Measurements from ENCODE around the gene RAI1.

The RAI1 gene

DNA sequence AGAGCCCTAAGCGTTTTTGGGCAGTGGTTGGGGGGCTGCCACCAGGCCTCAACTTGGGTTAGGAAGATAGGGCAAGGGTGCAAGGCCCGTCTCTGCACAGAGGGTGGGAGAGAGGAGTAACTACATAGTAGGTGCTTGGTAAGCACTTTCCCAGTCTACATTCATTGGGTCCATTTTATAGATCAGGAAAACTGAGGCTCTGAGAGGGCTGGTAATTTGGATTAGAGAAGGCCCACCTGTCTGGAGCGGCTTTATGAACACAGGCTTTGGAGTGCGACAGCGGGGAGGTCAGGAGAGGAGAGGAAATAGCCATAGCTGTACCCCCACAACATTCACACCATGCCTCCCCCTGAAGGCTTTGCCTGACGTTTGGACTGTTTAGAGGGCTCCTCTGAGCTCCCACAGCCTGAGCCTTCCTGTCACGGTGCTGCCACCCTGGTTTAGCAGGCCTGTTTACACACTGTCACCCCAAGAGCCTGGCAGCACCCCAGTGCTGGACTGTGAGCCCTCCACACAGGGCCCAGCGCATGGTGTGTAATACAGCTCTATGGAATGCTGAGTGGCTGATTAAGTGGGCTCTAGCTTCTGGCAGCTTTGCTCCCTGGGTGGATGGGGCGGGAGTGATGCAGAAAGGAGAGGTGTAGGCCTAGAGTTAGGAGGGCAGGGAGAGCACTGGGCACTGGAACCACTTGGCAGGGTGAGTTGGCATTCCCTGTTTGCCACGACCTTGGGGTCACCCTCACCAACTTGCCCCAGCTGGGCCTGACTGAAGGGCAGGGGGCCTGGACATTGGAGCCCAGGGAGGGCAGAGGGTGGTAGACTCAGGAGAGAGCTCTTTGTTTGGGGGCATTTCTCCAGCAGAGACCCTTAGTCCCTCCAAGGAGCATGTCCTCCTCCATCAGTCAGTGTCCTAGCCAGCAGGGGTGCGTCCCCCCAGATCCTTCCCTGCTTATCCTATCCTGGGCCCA, 73.7 kb downstream of the RAI1 start:
- Histone ChIP-seq H3K27me3 (replicated peaks; ENCODE audit: control insufficient read depth, insufficient read depth, low read length) (no peaks in the 10 kb centered on the region), H3K4me1 (ENCODE audit: control insufficient read depth, insufficient read depth, low read length) (peaks cover 15% of the 10 kb centered on the region), H3K9me3 (ENCODE audit: control insufficient read depth, low read length) (no peaks in the 10 kb centered on the region), H3K4me3 (ENCODE audit: low read length) (no peak overlapping the region), H3K36me3 (ENCODE audit: control insufficient read depth, insufficient read depth, low read length, severe bottlenecking) (no peaks in the 10 kb centered on the region), H3K9ac (ENCODE audit: low read length) (no peak overlapping the region)
- no peak for DNase-seq (ENCODE audit: low read depth)

DNA sequence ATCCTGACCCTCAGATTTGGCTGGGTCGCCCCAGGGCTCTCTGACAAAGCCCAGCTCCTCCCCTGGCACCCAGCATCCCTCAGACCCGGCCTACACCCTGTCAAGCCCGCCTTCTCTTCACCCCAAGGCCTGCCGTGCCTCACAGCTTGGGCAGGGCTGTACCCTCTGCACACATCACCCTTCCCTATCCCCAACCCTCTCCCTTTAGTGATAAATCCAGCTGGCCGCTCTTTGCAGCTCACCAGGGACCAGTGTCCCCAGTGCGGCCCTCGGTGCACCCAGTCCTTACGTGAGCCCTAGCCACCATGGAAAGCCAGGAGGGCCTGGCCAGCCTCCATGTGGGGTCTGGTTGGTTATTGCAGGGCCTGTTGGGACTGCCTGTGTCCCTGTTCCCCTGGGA, 74.5 kb downstream of the RAI1 start:
- no peaks in the 10 kb centered on the region for H3K36me3 ChIP-seq (ENCODE audit: control insufficient read depth, insufficient read depth, low read length, severe bottlenecking)
- DNase-seq (ENCODE audit: low read depth) = no peak
- peaks cover 15% of the 10 kb centered on the region for H3K4me1 ChIP-seq (ENCODE audit: control insufficient read depth, insufficient read depth, low read length)
- H3K9ac ChIP-seq (ENCODE audit: low read length) = no peak overlapping the region
- no peaks in the 10 kb centered on the region for H3K27me3 ChIP-seq (replicated peaks; ENCODE audit: control insufficient read depth, insufficient read depth, low read length)
- H3K4me3 ChIP-seq (ENCODE audit: low read length) = no peak overlapping the region
- H3K9me3 ChIP-seq (ENCODE audit: control insufficient read depth, low read length) = no peaks in the 10 kb centered on the region

DNA sequence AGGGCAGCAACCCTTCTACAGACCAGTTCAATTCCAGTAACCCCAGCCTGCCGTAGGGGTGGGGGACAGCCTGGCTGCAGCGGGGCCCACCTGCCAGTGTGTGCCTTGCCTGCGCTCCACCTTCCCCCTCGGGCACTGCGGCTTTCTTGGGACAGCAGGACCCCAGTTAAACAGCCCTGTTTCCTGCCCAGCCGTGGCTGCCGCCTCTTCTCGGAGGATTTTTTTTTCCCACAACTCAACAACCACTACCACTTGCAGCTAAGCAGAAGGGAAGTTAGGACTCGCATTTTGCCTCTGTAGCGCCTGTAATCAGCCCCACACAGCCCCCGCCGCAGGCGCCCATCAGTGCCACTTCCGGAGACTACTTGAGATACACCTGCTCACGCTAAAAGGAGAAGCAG, 76.1 kb downstream of the RAI1 start:
- no peak for DNase-seq (ENCODE audit: low read depth)
- H3K27me3 ChIP-seq (replicated peaks; ENCODE audit: control insufficient read depth, insufficient read depth, low read length) = no peaks in the 10 kb centered on the region

DNA sequence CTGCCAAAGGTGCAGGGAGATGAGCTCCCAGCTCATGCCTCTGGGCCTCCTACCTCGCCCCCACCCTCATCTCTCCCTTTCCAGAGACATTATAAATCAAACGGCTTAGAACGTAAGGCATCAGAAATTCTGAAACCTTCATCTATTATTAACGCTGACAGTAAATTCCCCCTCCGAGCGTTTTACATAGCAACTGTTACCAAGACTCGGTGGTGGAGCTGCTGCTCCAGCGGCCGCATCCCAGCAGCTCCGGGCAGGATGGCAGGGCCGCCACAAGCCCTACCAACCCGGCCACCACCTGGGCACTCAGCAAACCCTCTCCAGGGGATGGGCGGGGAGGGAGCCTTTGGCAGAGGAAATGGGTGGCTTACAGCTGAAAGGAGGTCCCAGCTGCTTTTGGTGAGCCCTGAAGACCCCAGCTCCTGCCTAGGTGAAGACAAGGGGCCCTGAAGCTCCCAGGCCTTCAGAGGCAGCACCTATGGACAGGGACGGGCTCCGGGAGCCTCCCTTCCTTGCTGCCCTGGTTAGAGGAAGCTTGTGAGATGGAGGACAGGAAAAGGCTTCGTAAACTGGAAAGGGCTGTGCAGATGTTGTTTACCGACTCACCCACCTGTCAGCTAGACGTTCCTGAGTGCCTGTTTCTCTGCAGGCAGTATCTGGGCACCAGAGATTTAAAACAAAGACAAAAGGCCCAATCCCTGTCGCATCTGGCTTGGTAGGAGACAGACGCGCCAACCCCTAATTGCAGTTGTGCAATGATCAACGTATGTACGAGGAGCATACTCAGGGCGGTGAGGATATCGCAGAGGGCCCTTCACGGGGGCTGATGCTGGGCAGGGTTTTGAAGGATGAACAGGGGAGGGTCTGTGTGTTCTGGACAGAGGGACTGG, 76.9 kb downstream of the RAI1 start:
- Histone ChIP-seq H3K4me3 (ENCODE audit: low read length) (no peak overlapping the region), H3K9ac (ENCODE audit: low read length) (no peak overlapping the region), H3K9me3 (ENCODE audit: control insufficient read depth, low read length) (no peaks in the 10 kb centered on the region), H3K4me1 (ENCODE audit: control insufficient read depth, insufficient read depth, low read length) (peaks cover under 1% of the 10 kb centered on the region), H3K36me3 (ENCODE audit: control insufficient read depth, insufficient read depth, low read length, severe bottlenecking) (no peaks in the 10 kb centered on the region), H3K27me3 (replicated peaks; ENCODE audit: control insufficient read depth, insufficient read depth, low read length) (no peaks in the 10 kb centered on the region)
- no peak for DNase-seq (ENCODE audit: low read depth)

More for the DNA sequence above, 76.1 kb downstream of the RAI1 start:
- Histone ChIP-seq H3K36me3 (ENCODE audit: control insufficient read depth, insufficient read depth, low read length, severe bottlenecking) (no peaks in the 10 kb centered on the region), H3K4me1 (ENCODE audit: control insufficient read depth, insufficient read depth, low read length) (peaks cover 9% of the 10 kb centered on the region), H3K4me3 (ENCODE audit: low read length) (no peak overlapping the region), H3K9me3 (ENCODE audit: control insufficient read depth, low read length) (no peaks in the 10 kb centered on the region), H3K9ac (ENCODE audit: low read length) (no peak overlapping the region)

DNA sequence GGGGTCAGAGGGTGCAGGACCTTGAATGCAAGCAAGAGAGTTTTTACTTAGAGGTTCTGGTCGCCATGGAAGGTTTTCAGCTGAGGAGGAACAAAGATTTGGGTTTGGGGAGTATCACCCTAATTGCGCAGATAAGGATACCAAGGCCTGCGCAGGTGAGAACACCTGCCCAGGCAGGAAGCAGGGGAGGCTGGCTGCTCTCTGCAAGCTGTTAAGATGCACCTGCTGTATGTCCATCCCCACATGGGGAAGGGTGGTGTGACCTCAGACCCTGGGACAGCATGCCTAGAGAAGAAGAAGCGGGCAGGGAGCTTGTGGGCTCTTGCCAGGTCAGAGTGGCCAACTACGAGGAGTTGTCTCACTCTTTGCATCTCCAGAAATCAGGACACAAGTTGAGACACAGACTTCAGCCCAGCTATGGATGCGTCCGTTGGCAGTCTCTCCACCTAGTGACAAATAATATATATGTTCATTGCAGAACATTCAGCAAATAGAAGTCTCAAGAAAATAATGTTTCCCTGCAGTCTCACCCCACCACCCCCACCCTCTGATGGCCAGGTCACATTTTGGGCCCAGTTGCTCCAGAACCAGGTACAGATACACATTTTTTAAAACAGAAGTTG, 77.8 kb downstream of the RAI1 start:
- Histone ChIP-seq H3K9me3 (ENCODE audit: control insufficient read depth, low read length) (no peaks in the 10 kb centered on the region), H3K36me3 (ENCODE audit: control insufficient read depth, insufficient read depth, low read length, severe bottlenecking) (no peaks in the 10 kb centered on the region), H3K4me1 (ENCODE audit: control insufficient read depth, insufficient read depth, low read length) (no peaks in the 10 kb centered on the region), H3K9ac (ENCODE audit: low read length) (no peak overlapping the region), H3K27me3 (replicated peaks; ENCODE audit: control insufficient read depth, insufficient read depth, low read length) (no peaks in the 10 kb centered on the region), H3K4me3 (ENCODE audit: low read length) (no peak overlapping the region)
- no peak for DNase-seq (ENCODE audit: low read depth)

DNA sequence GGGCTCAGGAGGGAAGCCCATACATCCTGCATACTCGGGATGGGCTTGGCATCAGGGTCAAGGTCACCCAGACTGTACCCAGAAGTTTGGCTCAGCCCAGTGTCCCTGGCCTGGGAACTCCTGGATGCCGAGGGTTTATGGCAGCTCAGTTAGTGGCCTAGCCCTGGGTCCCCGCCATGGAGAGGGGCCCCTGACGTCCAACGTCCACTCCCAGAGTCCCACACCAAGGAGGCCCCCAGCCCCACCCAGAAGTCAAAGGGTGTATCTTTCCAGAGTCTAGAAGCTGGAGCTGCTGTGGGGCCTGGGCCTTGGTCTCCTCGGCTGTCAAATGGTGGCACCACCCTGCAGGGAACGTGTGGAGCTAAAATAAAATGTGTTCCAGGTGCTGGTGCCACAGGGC, 79.1 kb downstream of the RAI1 start:
- Histone ChIP-seq H3K9me3 (ENCODE audit: control insufficient read depth, low read length) (no peaks in the 10 kb centered on the region), H3K4me1 (ENCODE audit: control insufficient read depth, insufficient read depth, low read length) (no peaks in the 10 kb centered on the region), H3K27me3 (replicated peaks; ENCODE audit: control insufficient read depth, insufficient read depth, low read length) (no peaks in the 10 kb centered on the region), H3K4me3 (ENCODE audit: low read length) (no peak overlapping the region), H3K36me3 (ENCODE audit: control insufficient read depth, insufficient read depth, low read length, severe bottlenecking) (peaks cover 1% of the 10 kb centered on the region), H3K9ac (ENCODE audit: low read length) (no peak overlapping the region)
- no peak for DNase-seq (ENCODE audit: low read depth)

DNA sequence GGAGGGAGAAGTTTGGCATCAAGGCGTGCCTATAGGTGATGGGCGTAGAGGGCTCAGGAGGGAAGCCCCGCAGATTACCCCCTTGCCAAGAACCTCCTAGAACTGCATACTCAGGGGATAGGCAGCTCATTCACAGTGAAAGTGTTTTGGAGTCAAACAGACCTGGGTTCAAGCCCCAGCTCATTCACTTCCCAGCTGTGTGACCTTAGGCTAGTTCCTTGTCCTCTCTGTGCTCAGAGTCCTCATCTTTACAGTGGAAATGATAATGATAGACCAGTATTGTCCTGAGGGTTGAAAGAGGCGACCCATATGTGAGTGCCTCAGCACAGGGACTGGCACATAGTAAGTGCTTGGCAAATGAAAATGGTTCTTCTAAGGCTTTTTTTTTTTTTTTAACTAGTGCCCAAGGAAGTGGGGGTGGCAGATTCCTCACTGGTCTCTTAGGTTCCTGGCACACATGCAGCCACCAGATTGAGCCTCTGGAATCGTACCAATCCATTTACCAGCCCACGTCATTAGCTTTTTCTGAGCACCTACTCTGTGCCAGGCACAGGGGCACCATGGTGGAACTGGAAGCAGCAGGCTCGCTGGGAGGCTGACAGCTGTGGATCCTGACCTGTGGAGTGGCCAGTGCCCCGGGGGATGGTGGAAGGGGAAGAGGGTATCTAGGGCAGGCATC, 79.8 kb downstream of the RAI1 start:
- Histone ChIP-seq H3K4me3 (ENCODE audit: low read length) (no peak overlapping the region), H3K27me3 (replicated peaks; ENCODE audit: control insufficient read depth, insufficient read depth, low read length) (no peaks in the 10 kb centered on the region), H3K4me1 (ENCODE audit: control insufficient read depth, insufficient read depth, low read length) (no peaks in the 10 kb centered on the region), H3K36me3 (ENCODE audit: control insufficient read depth, insufficient read depth, low read length, severe bottlenecking) (peaks cover 6% of the 10 kb centered on the region), H3K9me3 (ENCODE audit: control insufficient read depth, low read length) (no peaks in the 10 kb centered on the region), H3K9ac (ENCODE audit: low read length) (no peak overlapping the region)
- no peak for DNase-seq (ENCODE audit: low read depth)

DNA sequence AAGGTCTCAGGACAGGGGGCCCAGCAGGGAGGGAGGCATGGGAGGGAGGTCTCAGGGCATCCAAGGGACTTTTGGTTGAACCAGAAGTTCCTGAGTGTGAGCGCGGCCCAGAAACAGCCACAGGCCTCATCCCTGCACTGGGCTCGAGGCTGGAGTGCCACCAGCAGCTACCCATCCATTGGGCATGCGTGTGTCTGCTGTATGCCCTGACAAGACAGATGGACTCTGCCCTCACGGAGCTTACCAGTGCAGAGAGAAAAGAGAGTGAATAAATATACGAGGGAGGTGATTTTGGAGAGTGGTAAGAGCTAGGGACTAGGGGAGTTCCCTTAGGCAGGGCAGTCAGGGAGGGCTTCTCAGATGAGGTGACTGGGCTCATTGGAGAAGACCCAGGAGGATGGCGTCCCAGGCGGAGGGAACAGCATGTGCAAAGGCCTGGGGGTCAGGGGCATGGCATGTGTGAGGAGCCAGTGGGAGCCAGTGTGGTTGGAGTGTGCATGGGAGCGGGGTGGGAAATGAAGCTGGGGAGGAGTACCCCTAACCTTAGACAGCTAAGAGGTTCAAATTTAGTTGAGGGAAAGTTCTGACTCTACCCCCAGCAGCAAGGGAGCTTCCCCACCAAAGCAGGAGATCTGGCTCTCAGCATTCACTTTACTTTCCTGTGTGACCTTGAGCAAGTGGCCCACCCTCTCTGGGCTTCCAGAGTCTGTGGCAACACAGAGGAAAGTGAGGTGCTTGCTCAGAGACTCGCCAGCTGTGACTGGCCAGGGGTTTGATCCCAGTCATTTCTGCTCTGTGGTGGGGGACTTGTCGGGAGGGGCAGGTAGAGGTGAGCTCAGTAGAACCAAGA, 80.9 kb downstream of the RAI1 start:
- peaks cover 6% of the 10 kb centered on the region for H3K36me3 ChIP-seq (ENCODE audit: control insufficient read depth, insufficient read depth, low read length, severe bottlenecking)
- H3K9me3 ChIP-seq (ENCODE audit: control insufficient read depth, low read length) = no peaks in the 10 kb centered on the region
- no peaks in the 10 kb centered on the region for H3K27me3 ChIP-seq (replicated peaks; ENCODE audit: control insufficient read depth, insufficient read depth, low read length)
- H3K4me3 ChIP-seq (ENCODE audit: low read length) = no peak overlapping the region
- H3K4me1 ChIP-seq (ENCODE audit: control insufficient read depth, insufficient read depth, low read length) = no peaks in the 10 kb centered on the region
- no peak overlapping the region for H3K9ac ChIP-seq (ENCODE audit: low read length)
- DNase-seq (ENCODE audit: low read depth) = no peak

DNA sequence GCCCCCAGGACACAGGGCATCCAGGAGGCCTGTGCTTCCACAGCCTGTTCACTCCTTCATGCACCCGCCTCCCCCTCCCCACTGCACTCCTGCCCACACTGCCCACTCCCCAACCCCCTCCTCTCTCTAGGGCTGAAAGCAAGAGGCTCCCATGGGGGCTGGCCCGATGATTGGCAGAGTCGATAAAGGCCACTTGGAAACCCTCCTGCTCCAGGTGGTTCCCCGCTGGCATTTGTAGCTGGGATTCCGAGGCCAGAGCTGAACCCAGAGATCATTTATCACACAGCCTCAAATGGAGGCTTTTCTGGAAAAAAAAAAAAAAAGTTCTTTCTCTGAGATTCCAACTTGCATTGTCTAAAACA, 81.5 kb downstream of the RAI1 start:
- peaks cover 6% of the 10 kb centered on the region for H3K36me3 ChIP-seq (ENCODE audit: control insufficient read depth, insufficient read depth, low read length, severe bottlenecking)
- no peaks in the 10 kb centered on the region for H3K9me3 ChIP-seq (ENCODE audit: control insufficient read depth, low read length)
- no peaks in the 10 kb centered on the region for H3K27me3 ChIP-seq (replicated peaks; ENCODE audit: control insufficient read depth, insufficient read depth, low read length)
- no peak for DNase-seq (ENCODE audit: low read depth)
- H3K4me1 ChIP-seq (ENCODE audit: control insufficient read depth, insufficient read depth, low read length) = no peaks in the 10 kb centered on the region
- no peak overlapping the region for H3K9ac ChIP-seq (ENCODE audit: low read length)
- no peak overlapping the region for H3K4me3 ChIP-seq (ENCODE audit: low read length)

DNA sequence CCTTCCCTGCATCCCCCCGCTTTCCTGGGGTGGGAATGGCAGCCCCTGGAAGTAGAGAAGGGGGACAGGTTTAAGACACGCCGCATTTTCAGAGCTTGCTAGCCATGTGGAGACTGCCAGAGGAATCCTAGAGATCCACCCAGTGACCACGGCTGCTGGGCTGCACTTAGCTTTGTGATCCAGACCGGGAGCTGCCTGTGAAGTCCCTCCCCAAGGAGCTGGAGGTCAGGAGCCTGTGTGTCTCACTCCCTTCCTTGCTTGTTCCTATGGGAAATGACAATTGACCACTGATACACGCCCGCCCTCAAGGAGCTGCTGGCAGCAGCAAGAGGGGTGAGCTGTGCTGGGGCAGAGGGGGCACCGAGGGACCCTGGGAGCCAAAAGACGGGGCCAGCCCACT, 81.9 kb downstream of the RAI1 start:
- Histone ChIP-seq H3K27me3 (replicated peaks; ENCODE audit: control insufficient read depth, insufficient read depth, low read length) (no peaks in the 10 kb centered on the region), H3K4me1 (ENCODE audit: control insufficient read depth, insufficient read depth, low read length) (no peaks in the 10 kb centered on the region), H3K4me3 (ENCODE audit: low read length) (no peak overlapping the region), H3K9me3 (ENCODE audit: control insufficient read depth, low read length) (no peaks in the 10 kb centered on the region), H3K36me3 (ENCODE audit: control insufficient read depth, insufficient read depth, low read length, severe bottlenecking) (peaks cover 6% of the 10 kb centered on the region), H3K9ac (ENCODE audit: low read length) (no peak overlapping the region)
- no peak for DNase-seq (ENCODE audit: low read depth)
